Measurements from ENCODE around the gene PNLIP.

PNLIP gene

DNA sequence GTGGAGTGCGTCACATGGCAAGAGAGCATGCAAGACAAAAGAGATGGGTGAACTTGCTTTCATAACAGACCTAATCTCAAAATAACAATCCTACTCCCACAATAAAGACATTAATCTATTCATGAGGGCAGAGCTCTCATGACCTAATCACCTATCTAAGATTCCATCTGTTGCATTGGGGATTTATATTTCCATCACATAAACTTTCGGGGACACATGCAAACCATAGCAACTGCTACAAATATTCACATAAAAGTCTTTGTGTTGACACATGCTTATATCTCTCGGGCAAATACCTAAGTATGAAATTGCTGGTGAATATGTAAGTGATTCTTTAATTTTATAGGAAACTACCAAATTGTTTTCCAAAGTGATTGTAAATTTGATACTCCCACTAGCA lies 29.1 kb downstream of the PNLIP start:
- DNase-seq (ENCODE audit: low read depth in 3 of 3), result no peak

DNA sequence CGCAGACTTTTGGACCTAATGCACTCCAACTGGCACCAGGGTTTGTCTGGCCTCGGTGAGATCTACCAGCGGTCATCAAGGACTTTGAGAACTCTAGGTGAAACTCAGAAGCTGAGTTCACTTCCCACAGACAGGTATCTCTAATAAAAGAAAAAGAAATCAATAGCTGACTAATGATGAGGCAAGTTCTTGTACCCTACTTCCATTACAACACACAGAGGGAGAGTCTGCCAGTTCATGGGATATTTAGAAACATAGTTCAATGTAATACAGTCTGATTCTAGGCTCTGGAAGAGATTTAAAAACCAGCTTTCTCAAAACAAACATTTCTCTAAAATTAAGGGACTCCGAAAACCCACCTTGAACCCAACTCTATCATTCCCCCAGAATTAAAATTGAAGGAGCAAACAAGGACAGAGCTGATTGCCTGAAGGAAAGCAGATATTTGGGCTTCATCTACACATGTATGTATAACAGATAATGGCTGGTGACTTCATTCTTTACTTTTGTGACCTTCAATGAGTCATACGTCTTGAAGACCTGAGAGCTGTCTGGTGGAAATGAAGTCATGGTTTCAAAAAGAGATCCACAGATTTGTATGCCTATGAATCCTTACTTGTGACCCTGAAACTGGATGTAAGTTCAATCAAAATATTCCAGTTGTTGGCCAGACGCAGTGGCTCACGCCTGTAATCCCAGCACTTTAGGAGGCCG lies 42.3 kb downstream of the PNLIP start:
- no peak for DNase-seq (ENCODE audit: low read depth in 3 of 3)

DNA sequence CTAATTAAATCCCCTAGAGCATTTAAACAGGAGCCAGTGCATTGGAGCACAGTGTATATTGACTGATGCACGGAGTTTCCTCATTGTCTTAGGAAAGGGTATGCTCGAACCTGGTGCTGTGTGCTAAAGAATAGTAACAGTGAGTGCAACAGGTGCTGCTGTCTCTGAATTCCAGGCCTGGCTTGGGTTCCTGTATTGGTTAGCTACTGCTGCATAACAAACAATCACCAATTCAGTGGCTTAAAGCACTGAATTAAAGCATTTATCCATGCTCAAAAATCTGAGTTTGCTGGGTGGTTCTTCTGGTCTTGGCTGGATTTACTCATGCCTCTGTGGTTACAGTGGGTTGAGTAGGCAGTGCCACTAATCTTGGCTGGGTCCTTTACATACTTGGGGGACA lies 43.3 kb downstream of the PNLIP start:
- DNase-seq (ENCODE audit: low read depth in 3 of 3), result no peak

DNA sequence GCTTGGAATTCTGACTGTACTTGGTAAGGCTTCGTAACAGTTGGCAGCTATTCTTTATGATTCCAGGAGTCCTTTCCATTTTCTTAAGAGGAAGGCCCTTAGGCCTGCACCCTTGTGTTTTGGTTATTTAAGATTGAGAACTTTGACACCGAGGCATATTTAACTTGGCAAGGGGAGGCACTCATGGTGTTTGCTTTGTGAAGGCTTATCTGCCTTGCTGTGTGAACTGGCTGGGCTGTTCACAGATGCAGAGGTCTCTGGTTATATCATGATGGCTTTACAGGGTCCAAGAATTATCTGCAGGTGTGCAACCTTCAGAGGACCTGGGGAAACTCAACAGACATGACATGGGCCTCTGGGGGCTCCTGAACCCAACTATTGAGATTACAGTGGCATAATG lies 44.2 kb downstream of the PNLIP start:
- DNase-seq (ENCODE audit: low read depth in 3 of 3), result no peak

DNA sequence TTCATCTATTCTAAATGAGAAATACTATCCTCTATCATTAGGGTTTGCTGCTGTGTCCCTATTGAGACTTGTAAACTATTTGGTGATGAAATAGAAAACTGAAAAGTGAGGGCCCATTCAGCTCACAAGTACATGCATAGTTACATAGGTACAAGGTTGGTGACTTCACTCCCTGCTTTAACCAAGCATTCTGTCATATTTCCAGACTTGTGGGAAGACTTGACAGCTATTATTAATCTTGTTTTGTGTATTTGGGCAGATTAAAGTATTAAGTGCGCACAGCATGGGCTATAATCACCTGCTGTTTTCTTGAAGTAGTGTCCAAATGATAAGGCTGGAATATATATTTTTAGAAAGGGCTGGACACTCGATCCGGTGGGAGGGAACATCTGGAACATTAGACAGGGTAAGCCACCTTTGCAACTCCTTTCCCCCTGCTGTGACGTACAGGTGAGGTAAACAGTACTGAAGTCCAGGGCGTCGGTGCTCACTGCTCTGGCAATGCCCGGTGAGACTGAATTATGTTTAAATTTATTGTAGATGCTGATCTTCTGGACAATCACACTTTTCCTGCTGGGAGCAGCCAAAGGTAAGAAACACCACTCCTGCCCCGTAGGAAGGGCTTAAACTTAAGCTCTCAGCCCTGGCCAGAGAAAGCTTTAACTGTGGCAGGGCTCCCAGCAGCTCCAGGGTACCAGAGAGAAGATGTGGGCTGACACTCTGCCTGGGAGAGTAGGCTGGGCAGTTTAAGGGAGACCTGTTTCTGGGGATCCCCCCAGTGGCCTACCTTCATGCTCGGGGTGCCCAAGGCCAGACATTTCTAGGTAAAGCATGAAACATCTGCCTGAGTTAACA lies 45.1 kb downstream of the PNLIP start, which contains the start of gene PNLIPRP1:
Gene PNLIPRP1 (plus strand): TSS at position 370 of the 855 bp plus-strand sequence. CDS start 171 bp downstream, at position 541.
- no peak for DNase-seq (ENCODE audit: low read depth in 3 of 3)

DNA sequence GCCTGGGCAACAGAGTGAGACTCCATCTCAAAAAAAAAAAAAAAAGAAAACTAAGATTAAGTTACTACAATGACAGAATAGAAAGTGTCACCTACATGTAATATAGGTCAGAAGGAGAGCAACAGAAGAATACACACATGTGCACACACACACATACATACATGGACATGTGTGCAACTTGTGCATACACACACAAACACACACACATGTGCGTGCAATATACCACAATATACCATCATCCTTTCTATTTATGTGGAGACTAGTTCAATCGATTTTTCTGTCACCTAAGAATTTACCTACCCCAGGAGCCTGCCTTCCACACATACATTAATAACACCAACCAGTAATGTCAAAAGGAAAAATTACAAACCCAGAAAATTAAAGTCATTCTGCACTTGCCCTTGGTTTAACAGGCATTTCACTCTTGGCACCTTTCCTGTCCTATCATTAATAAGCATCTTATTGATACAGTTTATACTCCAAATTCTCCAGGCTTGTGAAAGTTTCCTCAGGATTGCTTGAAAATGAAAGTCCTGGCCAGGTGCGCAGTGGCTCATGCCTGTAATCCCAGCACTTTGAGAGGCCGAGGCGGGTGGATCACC lies 47.5 kb downstream of the PNLIP start:
- no peak for DNase-seq (ENCODE audit: low read depth in 3 of 3)

DNA sequence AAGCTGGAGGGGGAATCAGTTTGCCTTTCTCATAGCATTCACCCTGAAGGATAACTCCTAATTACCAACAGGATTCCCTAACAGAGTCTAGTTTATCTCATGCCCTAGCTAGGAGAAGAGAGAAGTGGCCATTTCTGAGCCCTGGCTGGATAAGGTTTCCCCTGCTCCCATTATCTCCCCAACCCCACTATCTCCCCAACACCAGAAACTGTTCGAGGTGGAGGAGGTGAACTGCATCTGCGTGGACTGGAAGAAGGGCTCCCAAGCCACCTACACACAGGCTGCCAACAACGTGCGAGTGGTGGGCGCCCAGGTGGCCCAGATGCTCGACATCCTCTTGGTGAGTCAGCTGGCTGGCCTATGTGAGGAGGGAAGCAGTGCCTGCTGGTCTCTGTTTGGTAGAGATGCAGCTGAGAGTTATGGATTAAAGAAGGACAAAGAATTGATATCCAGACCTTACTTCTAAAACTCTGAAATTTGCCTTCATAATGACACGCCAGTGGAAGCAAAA lies 48.8 kb downstream of the PNLIP start:
- DNase-seq (ENCODE audit: low read depth in 3 of 3), result no peak

DNA sequence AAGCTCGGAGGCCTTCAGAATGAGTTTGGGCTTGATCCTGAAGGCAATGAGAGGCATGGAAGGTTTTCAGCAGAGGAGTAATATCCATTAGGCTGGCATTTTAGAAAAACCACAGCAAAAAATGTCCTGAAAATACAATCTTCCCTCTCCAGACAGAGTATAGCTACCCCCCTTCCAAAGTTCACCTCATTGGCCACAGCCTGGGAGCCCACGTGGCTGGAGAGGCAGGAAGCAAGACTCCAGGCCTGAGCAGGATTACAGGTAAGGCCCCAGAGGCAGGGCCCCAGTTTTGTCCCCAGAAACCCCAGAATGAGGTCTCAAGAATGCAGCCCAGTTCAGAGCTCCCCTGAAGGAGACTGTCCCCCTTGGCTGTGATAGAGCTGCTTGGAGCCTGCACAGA lies 50.3 kb downstream of the PNLIP start:
- no peak for DNase-seq (ENCODE audit: low read depth in 3 of 3)

DNA sequence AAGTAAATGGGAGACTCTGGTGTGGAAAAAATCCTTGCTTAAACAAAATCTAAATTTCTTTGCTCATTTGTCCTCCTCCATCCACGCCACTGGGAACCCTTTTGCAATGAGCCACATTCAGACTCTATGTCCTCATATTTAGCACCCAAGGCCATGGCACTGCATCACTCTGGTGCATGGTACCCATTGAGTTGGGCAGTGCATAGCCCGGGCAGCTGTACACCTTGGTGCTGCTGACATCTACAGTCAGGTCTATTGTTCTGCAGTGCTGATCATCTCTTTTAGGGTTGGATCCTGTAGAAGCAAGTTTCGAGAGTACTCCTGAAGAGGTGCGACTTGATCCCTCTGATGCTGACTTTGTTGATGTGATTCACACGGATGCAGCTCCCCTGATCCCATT lies 51.8 kb downstream of the PNLIP start:
- DNase-seq (ENCODE audit: low read depth in 3 of 3), result no peak

DNA sequence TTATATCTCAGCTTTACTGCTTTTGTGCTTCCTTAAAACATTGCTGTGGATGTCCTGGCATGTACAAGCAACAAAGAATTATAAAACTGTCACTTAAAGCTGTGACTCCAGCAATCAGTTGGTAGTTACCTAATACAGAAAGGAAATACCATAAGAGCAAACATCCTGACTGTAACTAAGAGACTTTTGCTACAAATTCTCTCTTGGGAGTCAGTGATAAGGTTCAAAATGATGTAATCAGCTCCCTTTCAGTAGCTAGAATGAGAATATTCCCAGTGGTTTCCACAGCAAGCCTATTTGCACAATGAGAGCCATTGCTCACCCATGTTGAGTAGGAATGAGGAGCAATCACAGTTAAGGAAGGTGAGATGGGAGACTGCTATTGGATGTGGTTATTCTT lies 52.6 kb downstream of the PNLIP start:
- no peak for DNase-seq (ENCODE audit: low read depth in 3 of 3)

DNA sequence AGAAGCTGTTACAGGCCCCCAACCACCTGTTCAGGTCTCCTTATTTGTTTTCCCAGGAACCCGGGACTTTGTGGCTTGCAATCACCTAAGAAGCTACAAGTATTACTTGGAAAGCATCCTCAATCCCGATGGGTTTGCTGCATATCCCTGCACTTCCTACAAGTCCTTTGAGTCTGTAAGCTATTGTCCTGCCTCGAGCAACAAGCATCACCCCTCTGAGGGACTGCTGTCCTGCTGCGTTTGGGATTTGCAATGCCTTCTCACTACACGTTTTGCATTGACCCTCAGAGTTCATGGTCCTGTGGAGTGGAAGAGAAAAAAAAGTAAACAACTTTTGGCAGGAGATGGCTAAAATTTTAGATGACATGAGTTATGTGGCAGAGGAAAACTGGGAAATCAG lies 54.3 kb downstream of the PNLIP start:
- DNase-seq (ENCODE audit: low read depth in 3 of 3), result no peak

DNA sequence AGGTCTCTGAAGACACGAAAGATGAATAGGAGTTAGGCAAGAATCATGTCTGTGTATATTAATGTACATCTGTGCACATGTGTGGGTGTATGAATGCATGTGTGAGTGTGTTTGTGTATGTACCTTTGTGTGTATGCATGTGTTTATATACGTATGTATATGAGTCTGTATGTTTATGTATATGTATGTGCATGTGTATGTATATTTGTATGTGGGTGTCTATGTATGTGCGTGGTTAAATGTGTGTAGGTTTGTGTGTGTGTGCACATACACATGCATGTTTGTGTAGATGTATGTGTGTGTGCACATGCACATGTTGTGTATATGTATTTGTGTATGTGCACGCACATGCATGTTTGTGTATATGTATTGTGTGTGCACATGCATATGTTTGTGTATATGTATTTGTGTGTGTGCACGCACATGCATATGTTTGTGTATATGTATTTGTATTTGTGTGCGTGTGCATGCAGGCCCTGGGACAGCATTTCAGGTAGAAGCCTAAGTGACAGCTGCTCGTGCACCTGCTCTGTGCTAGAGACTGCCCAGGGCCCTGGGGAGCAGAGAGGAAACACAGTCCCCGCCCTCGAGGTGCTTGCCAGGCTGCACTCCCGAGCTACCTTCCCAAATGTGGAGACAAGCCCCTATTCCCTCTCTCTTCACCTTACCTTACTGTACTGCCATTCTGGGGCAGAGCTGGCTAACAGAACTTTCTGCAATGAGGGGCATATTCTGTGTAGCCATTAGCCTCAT lies 57.1 kb downstream of the PNLIP start:
- no peak for DNase-seq (ENCODE audit: low read depth in 3 of 3)

DNA sequence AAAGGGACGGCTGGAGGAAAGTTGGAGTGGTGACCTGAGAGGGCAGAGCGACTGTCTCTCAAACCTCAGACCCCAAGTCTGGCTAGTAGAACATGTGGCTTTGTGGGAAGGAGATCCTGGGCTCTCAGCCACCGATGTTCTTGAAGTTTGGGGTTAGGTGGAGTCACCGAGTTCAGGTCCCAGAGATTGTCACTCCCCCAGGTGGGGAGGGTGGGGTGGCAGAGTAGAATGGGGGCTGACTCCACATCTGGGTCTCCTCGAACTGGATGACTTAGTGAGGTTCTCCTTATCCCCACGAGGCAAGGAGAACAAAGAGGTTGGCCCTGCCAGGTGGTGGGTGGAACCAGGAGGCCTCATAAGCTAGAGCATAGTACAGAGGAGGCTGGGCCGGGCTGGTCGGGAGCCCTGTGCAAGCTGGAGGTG lies 60.3 kb downstream of the PNLIP start:
- no peak for DNase-seq (ENCODE audit: low read depth in 3 of 3)

DNA sequence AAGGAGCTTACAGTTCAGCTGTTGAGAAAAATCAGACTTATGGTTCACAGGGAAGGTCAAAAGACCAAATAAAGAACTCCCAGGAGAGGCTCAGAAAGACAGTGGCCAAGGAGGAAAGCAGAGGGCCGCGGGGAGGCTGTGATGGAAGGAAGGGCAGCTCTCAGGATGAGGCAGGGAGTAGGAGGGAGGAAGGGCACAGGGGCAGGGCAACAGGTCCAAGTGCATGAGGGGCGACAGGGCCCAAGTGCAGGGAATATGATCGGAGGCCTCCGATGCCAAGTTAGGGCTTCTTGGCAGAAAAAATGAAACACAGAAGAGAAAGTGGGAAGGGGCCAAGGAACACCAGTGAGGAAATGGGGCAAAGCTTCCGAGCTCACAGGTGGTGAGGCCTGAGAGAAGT lies 61.6 kb downstream of the PNLIP start:
- DNase-seq (ENCODE audit: low read depth in 3 of 3), result no peak

DNA sequence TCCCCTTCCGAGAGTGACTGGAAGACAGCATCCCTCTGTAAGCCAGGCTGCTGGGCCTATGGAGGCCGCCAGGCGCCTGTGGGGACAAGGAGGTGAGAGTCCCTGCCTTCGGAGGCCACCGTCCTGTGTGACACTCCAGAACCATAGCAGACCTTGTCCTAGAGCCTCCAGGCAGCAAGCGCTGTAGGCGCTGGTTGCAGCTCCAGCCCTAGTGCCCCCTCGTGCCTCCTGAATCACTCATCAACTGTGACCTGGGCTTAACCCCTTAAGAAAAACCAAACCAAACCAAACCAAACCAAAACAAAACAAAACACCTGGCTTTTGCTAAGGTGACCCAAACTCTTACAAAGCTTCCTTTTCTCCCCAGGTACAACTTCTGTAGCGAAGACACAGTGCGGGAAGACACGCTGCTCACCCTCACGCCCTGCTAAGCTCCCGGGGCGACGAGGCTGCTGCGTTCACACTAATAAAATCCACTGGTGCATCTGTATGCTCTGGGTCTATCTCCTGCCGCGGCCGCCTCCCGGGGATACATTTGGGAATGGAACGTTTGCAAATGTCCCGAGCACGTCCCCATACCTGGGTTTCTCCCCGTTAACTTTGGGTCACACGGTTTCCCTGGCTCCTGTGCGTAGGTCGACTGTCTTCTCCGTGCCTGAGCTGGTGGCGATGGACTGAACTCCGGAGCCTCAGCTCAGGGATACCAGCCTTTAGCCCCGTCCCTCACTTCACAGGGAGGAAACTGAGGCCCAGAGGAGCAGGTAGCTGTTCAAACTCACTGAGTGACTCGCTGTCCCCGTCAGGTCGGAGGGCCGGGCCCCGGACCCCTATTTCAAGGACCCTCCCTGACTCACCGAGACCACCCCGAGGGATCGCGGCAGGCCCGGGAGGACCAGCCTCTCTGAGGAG lies 63.2 kb downstream of the PNLIP start:
- no peak for DNase-seq (ENCODE audit: low read depth in 3 of 3)

DNA sequence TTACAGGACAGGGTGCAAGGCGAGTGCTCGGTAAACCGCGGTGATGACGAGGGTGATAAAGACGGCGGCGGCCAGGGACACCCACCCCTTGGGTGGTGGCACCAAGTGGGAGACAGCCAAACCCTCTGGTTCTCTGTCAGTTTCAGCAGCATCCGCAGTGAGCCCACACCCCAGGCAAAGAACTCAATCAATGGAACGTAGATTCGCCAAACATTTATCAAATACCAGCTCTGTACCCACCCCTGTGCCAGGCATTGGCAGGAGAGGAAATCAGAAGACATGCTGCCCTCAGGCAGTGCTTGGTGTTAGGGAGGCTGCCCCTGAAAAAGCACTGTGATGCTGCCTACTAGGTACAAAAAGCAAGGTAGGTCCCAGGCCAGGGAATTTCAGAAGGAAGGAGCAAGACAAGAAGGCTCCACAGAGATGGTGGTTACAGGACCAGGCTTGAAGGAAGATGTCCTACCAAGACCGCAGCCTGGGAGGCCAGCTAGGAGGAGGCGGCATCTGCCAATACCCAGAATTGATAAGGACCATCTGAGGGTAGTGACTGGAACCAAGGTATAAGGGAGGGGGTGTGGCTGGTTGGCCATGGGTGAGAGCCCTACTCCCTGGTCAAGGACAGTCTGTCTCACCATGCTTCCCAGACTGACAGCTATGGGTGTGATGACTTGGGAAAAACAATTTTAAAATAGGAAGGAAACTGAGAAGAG lies 64.9 kb downstream of the PNLIP start:
- DNase-seq (ENCODE audit: low read depth in 3 of 3), result no peak

DNA sequence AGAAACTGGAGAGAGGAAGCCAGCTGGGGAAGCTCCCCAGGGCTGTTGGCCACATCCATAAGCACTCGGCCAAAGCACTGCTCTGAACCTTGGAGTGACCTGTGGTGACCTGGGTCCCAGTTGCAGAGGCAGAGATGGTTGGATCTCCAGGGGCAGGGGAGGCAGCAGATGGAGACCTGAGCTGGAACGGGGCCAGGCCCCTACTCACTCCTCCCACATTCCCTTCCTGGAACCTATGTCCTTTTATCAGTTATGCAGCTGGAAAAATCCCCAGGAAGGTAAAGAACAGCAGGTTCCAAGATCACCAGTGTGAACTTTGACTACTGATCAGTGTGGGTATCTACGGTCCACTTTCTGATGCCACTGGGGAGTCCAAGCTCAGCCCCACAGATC lies 65.4 kb downstream of the PNLIP start:
- DNase-seq (ENCODE audit: low read depth in 3 of 3), result no peak

DNA sequence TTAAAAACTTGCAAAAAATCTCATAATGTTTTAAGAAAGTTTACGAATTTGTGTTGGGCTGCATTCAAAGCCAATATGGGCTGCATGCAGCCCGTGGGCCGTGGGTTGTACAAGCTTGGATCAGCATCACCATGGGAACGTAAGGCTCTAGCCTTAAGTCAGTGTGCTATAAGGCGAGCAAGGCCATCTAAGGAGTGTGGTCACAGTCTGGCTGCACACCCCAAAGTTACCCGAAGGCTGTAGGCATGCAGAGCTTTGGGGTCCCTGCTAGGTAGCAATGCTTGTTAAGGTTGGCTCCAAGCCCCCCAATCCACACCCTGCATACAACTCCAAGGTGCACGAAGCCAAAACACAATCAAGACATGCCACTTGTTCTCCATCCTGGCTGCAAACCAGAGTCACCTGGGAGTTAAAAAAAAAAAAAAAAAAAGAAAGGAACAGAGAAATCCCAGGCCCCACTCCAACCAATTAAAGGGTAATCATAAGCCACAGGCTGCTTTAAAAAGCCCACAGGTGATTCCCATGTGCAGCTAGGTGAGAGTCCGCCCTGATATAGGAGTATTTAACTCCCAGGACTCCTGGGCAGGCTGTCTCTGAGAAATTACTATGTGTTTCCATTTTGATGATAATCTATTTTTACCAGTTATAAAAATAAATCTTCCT lies 66.5 kb downstream of the PNLIP start:
- DNase-seq (ENCODE audit: low read depth in 3 of 3), result no peak

DNA sequence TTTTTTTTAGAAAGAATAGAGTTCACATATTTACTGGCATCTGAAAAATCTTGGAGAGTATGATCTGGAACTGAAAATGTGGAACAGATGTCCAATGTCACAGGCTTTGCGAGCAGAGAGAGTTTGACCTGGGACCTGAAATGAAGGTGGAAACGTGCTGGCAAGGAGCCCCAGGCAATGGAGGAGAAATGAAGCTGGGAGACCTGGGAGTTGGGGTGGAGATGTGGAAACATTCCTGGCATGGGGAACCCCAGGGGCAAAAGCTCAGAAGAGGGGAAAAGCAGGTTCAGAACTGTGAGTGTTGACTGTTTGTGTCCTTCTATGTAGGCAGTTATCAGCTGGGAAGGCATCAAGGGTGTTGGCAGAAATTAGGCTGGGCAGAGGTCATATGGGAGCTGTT lies 67.7 kb downstream of the PNLIP start:
- no peak for DNase-seq (ENCODE audit: low read depth in 3 of 3)

DNA sequence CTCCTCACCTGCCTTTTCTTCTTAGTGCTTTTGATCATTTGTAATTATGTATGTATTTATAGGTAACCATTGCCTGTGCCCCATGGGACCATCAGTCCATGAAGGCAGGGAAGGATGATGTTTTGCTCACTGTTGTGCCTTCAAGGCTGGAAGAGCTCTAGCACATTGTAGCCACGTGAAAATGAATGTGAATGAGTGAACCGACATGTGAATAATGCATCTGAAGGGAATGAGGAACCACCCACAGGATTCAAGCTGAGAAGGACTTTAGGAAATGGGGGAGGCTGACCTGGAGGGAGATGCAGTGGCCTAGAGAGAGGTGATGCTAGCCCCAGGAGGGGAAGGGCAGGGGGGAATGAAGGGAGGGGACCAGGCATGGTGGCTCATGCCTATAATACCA lies 69.1 kb downstream of the PNLIP start:
- no peak for DNase-seq (ENCODE audit: low read depth in 3 of 3)
